ENCODE measurements around the gene DLG1.
"Not testable (repeated sequence)": the region's sequence is repeated elsewhere in the genome, so short reads cannot be mapped to it uniquely, and the experiment has no call there.

Gene DLG1

GRCh38 chr3:197286678-197287077, 11.7 kb downstream of the DLG1 start:
- no peak for DNase-seq

DNA sequence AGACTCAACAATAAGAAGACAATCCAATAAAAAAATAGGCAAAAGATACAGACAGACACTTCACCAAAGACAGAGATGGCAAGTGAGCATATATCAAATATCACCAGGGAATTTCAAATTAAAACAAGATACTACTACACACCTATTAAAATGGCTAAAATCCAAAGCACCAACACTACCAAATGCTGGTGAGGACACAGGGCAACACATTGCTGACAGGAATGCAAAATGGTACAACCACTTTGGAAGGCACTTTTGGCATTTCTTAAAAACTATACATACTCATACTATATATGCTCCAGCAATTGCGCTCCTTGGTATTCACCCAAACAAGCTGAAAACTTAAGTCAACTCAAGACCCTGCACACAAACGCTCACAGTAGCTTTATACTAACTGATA, 12.9 kb downstream of the DLG1 start:
- DNase-seq: no peak

DNA sequence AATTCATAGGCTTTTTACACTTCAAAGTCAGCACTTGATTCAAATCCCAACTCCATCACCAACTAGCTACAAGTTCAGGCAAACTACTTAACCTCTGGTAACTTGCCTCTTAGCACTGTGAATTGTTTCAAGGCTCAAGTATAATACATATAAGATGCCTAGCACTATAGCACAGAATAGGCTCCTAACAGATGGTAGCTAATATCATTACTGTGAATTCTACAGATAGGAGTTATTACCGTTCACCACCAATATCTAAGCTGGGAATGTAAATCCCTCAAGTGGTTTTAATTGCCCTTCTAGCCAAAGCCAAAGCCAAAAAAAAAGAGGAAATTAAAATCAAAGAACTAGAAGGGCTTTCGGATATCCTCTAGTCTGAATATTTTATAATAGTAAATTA, 15.4 kb downstream of the DLG1 start:
- DNase-seq: no peak

DNA sequence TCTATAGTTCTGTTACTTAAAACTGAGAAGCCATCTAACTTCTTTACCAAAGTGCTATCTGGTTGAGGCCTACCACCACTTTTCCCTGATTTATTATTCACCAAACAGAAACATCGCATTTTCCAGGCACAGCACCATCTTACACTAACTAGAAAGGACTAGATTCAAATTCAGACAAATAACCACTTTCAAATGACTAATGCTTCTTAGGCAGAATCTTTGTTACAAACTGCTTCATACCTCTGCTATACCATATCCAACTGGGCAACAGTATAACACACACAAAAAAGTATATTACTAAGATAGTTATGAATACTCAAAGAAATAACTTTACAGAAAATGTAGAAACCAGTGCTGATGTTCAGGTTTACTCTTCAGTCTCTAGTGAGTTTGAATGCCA, 16.6 kb downstream of the DLG1 start:
- DNase-seq: no peak

DNA sequence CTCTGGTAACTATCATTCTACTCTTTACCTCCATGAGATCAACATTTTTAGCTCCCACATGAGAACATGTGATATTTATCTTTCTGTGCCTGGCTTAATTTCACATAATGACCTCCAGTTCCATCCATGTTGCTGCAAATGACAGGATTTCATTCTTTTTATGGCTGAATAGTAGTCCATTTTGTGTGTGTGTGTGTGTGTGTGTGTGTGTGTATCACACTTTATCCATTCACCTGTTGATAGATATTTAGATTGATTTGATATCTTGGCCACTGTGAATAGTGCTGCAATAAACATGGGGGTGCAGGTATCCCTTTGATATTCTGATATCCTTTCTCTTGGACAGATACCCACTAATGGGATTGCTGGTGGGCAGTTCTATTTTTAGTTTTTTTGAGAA, 18.3 kb downstream of the DLG1 start:
- no peak for DNase-seq

GRCh38 chr3:197278933-197279332, 19.5 kb downstream of the DLG1 start:
- DNase-seq: no peak

- not testable (repeated sequence) for DNase-seq
These were observed 21.6 kb downstream of the DLG1 start for GRCh38 chr3:197276808-197277207.

DNA sequence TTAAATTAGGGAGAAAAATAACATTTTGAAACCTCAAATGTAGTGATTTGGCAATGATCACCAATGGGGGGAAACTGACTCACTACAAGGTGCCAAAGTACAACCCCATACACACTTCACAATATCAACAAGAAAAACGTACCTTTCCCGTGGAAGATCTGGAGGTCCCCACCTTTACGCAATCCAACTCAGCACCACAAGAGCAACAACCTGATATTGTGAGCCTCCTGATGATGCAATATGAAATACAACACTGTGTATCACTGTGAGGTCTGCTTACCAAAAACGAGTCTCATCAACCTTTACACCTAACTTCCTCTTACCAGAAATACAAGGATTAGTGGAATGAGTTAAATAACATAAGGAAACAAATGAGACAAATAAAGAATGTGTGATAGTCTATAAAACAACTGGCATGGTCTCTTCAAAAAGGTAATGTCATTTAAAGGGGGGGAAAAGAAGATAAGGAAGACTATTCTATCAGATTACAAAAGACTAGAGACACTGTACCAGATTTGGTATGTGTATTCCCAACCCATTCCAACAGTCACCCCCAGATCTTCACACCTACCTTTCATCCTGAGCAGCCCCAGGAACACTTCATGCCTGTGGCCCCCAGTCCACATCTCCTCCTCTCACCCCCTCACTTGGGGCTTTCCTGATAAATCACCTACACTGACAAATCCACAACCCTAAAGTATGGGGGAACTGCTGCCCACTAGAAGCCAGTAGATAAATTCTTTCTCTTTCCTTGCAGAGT, 27.7 kb downstream of the DLG1 start:
- no peak for DNase-seq

DNA sequence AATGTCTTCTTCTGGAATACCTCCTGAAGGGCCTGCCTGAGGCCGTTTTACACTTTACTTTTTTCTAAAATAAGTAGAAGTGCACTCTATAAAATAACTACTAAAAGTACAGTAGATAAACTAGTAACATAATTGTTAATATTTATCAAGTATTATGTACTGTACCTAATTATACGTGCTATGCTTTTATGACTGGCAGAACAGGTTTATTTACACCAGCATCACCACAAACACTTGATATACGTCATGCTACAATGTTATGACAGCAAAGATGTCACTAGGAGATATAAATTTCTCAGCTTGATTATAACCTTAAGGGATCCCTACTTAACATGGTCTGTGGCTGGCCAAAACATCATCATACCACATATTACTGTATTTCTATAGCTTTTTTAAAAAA, 29.4 kb downstream of the DLG1 start:
- no peak for DNase-seq

- no peak for DNase-seq
These were observed 30.1 kb downstream of the DLG1 start for GRCh38 chr3:197268294-197268693.

DNA sequence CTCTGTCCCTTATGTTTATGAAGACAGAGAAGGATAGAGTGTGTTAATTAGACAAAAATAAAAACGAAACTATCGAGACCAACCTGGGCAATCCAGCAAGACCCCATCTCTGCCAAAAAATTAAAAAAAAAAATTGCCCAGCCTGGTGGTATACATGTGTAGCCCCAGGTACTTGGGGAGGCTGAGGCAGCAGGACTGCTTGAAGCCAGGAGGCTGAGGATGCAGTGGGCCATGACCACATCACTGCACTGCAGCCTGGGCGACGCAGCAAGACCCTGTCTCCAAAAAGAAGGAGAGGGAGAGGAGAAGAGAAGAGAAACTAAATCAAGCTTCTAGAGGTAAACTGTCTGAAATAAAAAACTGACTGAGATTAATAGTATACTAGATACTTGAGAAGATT, 32.1 kb downstream of the DLG1 start:
- DNase-seq: no peak

GRCh38 chr3:197262709-197263108, 35.7 kb downstream of the DLG1 start:
- no peak for DNase-seq

DNA sequence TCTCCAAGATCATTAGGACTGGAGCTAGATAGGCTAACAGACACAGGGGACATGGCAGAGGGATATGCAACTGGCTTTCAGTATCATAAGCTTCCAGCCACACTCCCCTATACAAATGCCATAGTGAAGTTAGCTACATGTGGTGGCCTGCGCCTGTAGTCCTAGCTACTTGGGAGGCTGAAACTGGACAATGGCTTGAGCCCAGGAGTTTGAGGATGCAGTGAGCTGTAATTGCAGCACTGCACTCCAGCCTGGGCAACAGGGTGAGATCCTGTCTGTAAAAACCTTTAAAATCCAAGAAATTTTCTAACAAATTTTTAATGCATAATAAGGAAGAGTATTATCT, 37.3 kb downstream of the DLG1 start:
- DNase-seq: no peak

DNA sequence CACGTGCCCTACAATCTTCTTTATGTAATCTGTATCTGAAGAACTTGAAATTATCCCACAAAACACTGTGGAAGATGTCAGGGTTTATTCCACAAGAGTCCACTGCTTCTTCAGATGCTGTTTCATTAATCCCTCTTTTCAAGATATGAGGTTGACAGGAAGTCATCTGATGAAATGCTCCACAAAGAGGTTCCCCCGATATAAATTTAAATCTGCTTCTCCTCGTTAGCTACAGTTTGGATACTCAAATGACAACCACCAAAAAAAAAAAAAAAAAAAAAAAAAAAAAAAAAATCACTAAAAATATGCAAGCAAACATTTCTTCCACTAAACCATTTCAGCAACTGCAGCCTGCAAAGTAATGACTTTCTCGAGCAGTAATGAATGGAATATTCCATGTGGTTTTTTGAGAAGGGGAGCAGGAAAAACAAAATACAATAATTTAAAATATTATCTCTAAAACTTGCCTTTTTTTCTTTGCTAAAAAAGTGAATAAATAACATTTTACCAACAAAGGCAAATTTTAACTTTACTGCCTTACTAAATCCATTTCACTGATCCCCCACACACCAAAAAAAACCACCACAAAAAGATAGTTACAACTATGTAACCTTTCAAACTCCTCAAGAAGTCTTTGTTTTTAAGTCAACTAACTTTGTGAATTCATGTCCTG, 37.8 kb downstream of the DLG1 start:
- no peak for DNase-seq

GRCh38 chr3:197259096-197259495, 39.3 kb downstream of the DLG1 start:
- no peak for DNase-seq

GRCh38 chr3:197258168-197258755, 40.1 kb downstream of the DLG1 start:
- DNase-seq: no peak

DNA sequence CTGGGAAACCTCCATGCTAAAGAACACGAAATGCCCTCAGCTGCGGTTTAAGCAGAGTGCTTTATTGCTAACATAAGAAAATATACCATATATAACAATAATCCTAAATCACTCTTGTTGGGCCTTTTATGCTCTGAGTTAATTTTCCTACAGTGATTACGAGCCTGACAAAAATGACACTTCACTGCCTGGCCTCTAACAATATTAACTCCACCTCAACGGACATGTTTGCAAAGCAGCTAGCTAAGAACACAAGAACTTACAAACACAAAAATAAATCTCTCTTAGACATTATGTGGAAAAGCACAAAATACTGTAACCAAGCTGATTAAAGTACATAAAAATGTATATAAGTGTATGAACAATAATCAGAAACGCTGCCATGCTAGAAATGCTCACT, 40.7 kb downstream of the DLG1 start:
- DNase-seq: no peak

DNA sequence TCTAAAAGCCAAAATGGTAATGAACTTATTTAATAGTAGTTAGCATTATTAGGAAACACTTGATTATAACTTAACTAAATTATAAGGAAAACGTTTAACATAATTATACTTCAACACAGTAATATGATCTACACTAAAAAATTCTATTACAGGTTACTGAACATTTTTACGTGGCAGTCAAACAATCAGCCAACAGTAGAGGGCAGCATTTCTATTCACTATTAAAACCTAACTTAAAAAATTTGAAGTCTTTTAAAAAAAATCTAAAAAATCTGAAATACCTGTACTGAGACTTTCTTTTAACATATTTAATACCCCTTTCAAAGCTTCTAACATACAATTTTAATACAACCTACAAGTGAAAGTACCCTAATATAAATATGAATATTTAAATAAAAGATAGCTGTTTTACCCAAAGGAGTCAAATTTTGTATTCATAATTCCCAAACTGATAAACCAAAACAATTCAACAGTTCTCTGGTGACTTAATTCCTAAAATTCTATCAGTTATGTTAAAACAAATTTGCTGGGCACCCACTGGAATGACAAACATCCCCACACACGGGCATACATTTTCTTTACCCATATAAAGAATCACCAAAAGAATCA, 41.5 kb downstream of the DLG1 start:
- peak; percentile 48 for DNase-seq

DNA sequence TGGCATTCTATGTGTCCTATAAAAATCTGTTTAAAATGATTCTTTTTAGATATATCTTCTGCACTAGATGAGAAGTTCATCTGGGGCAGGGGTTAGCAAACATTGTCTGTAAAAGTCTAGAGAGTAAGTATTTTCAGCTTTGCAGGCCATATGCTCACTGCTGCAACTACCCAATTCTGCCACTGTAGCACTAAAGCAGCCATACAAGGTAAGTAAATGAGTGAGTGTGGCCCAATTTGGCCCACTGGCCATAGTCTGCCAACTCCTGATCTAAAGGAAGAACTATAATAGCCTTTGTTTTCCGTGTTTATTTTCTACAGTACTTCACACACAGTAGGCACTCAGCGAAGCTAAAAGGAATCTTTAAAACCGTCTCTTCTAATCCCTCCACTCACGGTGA, 42.3 kb downstream of the DLG1 start:
- DNase-seq: no peak

GRCh38 chr3:197253238-197253947, 45.0 kb downstream of the DLG1 start:
- no peak for DNase-seq

DNA sequence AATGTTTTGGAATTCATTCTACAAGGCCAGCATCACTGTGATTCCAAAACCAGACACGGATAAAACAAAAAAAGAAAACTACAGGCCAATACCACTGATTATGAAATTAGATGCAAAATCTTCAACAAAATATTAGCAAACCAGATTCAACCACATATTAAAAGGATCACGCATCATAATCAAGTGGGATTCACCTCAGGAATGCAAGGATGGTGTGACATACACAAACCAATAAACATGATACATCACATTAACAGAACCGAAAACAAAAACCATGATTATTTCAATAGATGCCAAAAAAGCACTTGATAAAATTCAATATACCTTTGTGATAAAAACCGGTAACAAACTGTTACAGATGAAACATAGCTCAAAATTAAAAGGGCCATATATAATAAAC, 48.9 kb downstream of the DLG1 start:
- DNase-seq: no peak

DNA sequence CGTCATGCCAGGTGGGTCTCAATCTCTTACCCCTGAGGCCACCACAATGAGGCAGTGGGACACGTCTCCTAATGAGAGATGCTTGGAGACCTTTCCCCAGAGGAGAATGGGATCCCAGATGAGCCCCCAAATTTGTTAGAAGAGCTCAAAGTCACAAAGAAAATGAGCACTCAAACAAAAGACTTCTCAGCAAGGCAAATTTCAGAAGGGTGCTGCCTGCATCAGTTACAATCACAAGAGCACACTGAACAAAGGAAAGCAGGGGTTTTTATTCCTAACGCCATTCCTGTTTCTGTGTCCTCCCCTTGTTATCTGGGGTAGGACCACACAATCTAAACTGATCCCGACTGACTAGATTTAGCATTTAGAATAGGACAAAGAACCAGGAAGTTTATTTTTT, 50.1 kb downstream of the DLG1 start:
- DNase-seq: no peak

DNA sequence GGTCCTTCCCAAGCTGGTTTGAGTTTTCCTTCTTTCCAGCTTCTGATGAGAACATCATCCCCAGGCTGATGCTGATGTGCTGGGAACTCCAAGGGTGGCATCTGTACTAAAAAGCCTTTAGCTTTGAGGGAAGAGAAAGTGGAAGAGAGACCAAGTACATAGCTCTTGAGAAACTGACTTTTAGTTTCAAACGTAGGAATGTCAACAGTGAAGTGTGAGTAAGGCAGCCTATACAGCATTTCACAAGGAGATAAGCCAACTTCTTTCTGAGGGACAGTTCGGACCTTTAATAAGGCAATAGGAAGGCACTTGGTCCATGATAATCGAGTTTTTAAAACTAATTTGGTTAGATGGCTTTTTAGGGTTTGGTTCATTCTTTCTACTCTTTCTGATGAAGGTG, 53.7 kb downstream of the DLG1 start:
- no peak for DNase-seq
